H54 (cell line): ENCODE results near the gene TRIM2.
A peak's percentile ranks its signal among the peaks of the same experiment; 100 is the strongest.

Source experiments
- DNase-seq: peaks from one replicate; pipeline ENCODE4 v3.0.0; 2011; ENCODE audit warnings: low spot score, mixed read lengths; ENCODE audit not compliant: insufficient read length
- FAIRE-seq: peaks from 3 replicates; lab custom pipeline; 2011; peaks lifted over from hg19 to GRCh38; lab: Jason Lieb, UNC
- POLR2A ChIP-seq: IDR thresholded peaks from 2 replicates; pipeline ENCODE4 v1.6.1; 2011; ENCODE audit warnings: low read depth, mild to moderate bottlenecking, low read length

The TRIM2 gene

GRCh38 chr4:153243468-153243867 is 39.2 kb downstream of the TRIM2 start:
- FAIRE-seq, result no peak
- TF ChIP-seq POLR2A, result no peak
- no peak for DNase-seq

GRCh38 chr4:153244969-153245368 is 40.7 kb downstream of the TRIM2 start:
- no peak for FAIRE-seq
- no peak for TF ChIP-seq POLR2A
- DNase-seq, result no peak

- DNase-seq (no peak), FAIRE-seq (no peak)
- no peak for TF ChIP-seq POLR2A
Observed at GRCh38 chr4:153245775-153246174, 41.5 kb downstream of the TRIM2 start.

- DNase-seq, result no peak
- TF ChIP-seq POLR2A, result no peak
- FAIRE-seq, result no peak
Observed at GRCh38 chr4:153246446-153247115, 42.3 kb downstream of the TRIM2 start.

GRCh38 chr4:153247116-153247490 is 42.9 kb downstream of the TRIM2 start:
- no peak for TF ChIP-seq POLR2A
- no peak for DNase-seq
- FAIRE-seq, result no peak

- DNase-seq (no peak), FAIRE-seq (no peak)
- no peak for TF ChIP-seq POLR2A
Observed at GRCh38 chr4:153248641-153249198, 44.5 kb downstream of the TRIM2 start.

GRCh38 chr4:153249199-153250041 is 45.2 kb downstream of the TRIM2 start:
- peak; percentile 87 for DNase-seq
- FAIRE-seq, result no peak
- peak; percentile 60 for TF ChIP-seq POLR2A

- no peak for DNase-seq
- no peak for TF ChIP-seq POLR2A
- FAIRE-seq, result no peak
Observed at GRCh38 chr4:153252122-153252521, 47.9 kb downstream of the TRIM2 start.

GRCh38 chr4:153255233-153255632 is 51.0 kb downstream of the TRIM2 start:
- DNase-seq (no peak), FAIRE-seq (no peak)
- TF ChIP-seq POLR2A, result no peak

- FAIRE-seq (peak; percentile 93), DNase-seq (peak; percentile 64)
- no peak for TF ChIP-seq POLR2A
Observed at GRCh38 chr4:153257151-153257620, 52.9 kb downstream of the TRIM2 start.

GRCh38 chr4:153257991-153258390 is 53.7 kb downstream of the TRIM2 start:
- no peak for FAIRE-seq
- DNase-seq, result no peak
- TF ChIP-seq POLR2A, result no peak

- no peak for TF ChIP-seq POLR2A
- DNase-seq (no peak), FAIRE-seq (no peak)
Observed at GRCh38 chr4:153258750-153259149, 54.5 kb downstream of the TRIM2 start.

GRCh38 chr4:153259661-153260060 is 55.4 kb downstream of the TRIM2 start:
- TF ChIP-seq POLR2A, result no peak
- FAIRE-seq (no peak), DNase-seq (no peak)

- FAIRE-seq, result no peak
Observed at GRCh38 chr4:153260132-153260531, 55.9 kb downstream of the TRIM2 start.

More at GRCh38 chr4:153260132-153260531, 55.9 kb downstream of the TRIM2 start:
- TF ChIP-seq POLR2A, result no peak
- no peak for DNase-seq
